ENCODE results near the gene PCDH15.

Gene PCDH15

DNA sequence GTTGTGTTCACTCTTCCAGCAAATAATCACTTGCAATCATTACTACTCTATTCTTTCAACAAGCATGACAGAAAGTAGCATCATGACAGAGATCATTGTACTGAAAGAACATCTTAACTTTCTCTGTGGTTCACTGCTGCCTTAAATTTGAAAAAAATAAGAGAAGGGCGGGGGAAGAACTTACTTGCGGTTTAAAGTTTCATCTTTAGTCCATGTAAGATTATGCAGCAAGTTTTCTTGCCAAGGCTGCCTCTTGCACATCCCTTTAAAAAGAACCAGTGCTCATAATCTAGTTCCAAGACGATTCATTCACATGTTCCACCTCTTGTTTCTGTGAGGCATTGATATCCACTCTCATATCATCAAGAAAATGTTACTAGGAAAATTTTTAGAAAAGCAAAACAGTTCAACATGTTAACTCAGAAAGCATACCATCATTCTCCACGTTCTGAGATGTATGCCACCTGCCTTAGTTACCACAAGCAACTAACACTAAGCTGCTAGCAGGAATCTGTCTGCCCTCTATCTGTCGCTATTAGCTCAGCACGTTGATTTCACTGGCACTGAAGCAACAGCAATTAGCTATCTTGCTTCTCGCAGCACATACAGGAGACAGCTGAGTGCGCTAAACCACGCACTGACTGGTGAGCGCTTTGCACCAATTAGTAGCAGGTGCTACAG lies at the start of gene PCDH15:
PCDH15 (minus strand) TSS at position 491 of the 681 bp plus-strand sequence. CDS start 136,969 bp downstream, outside the sequence.
- no peak for DNase-seq

DNA sequence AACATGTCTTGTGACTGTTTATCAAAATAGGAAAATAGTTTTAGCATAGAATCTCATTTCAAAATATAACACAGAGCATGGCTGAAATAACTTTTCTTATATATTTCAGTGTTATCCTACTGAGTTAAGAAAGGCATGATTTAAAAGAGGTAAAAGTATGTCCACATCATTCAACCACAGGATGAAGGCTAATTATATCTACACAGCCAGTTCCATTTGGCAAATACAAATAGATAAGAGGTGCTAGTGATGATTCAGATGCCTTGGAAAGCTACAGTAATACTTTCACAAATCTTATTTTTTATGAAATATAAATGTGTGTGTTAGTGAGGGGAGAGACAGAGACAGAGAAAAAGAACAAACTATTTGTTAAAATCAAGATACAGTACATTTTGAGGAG lies 42.9 kb upstream of the PCDH15 start:
- no peak for DNase-seq

GRCh38 chr10:54843085-54843646 lies 42.1 kb upstream of the PCDH15 start:
- DNase-seq, result no peak

GRCh38 chr10:54837479-54837878 lies 36.4 kb upstream of the PCDH15 start:
- no peak for DNase-seq

- no peak for DNase-seq
Observed at GRCh38 chr10:54833029-54833428, 32.0 kb upstream of the PCDH15 start.

DNA sequence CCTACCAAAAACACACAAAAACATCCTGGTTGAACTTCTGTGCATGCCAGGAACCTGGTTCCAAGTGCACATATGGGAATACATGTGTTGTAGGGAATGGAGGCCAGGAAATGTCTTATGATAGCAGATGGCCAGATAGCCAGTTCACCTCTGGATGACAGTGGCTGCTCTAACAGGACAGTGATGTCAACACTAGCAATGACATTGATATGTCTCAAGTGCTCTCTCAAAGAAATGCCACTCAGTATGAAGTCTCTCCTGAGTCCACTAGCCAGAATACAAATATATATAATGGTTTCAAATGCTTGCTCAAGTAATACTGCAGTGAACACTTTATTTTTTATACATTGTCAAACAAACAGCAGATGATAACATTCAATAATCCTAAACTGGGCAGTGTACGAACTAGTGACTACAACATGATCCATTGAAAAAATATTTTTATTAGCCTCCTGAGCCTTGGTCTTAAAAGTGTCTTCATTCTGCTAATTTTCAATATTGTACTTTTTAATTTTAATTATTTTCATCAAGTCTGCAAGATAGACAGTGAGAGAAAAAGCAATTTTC lies 26.0 kb upstream of the PCDH15 start:
- DNase-seq, result no peak

DNA sequence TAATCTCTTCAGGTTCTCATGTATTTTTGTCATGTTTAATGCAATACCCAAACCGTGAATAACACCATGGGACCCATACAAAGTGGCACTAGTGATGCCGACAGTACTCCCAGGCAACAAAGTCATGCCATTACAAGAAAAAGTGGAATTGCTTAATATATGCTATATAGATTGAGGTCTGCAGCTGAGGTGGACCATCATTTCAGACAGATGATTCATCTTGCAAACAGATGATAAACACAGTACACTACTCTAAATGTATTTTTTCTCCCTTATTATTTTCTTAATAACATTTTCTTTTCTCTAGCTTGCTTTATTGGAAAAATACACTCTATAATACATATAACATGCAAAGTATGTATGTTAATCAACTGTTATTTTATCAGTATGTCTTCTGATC lies 14.6 kb upstream of the PCDH15 start:
- no peak for DNase-seq

- DNase-seq, result no peak
Observed at GRCh38 chr10:54808186-54808935, 7.3 kb upstream of the PCDH15 start.

- DNase-seq, result no peak
Observed at GRCh38 chr10:54799506-54799905, 1.5 kb downstream of the PCDH15 start.

GRCh38 chr10:54797636-54798321 lies 3.3 kb downstream of the PCDH15 start:
- DNase-seq, result no peak

- no peak for DNase-seq
Observed at GRCh38 chr10:54796881-54797280, 4.2 kb downstream of the PCDH15 start.

DNA sequence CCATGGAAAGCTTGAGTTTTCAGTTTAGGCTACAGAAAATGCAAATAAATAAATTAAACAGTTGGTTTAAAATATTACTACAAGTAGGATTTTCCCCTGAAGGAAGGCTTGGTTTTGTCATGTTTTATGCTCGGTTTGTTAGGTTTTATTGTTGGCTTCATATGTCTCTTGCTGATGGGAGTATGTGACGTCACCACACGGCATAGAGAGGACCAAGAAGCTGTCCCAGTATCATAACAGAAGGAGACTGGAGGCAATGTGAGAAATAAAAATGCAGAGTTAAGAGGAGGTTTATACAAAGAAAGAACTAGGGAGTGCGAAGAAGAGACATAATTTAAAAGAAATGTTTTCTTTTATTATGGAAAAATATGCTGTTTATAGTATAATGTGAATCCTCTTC lies 24.4 kb downstream of the PCDH15 start:
- no peak for DNase-seq

GRCh38 chr10:54772468-54773122 lies 28.4 kb downstream of the PCDH15 start:
- DNase-seq, result no peak

- DNase-seq, result no peak
Observed at GRCh38 chr10:54769051-54769450, 32.0 kb downstream of the PCDH15 start.

DNA sequence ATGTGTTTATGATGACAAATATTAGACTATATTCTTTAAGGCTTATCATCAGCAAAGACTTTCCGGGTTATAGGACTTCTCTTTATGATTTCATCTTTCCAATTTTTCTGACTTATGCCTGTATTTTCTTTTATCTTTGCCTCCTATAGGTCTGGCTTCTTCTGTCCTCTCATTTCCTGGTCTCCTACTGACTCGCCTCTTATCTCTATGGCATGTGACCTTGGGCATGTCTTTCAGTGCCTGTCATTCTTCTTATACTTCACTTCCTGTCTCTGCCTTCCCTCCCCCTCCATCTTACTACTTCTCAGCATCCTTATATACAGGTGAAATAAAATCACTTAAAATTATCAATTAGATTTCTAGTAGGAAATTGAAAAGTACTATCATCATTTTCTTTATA lies 42.2 kb downstream of the PCDH15 start:
- DNase-seq, result no peak

- DNase-seq, result no peak
Observed at GRCh38 chr10:54749623-54750022, 51.4 kb downstream of the PCDH15 start.

GRCh38 chr10:54745436-54745835 lies 55.6 kb downstream of the PCDH15 start:
- no peak for DNase-seq

DNA sequence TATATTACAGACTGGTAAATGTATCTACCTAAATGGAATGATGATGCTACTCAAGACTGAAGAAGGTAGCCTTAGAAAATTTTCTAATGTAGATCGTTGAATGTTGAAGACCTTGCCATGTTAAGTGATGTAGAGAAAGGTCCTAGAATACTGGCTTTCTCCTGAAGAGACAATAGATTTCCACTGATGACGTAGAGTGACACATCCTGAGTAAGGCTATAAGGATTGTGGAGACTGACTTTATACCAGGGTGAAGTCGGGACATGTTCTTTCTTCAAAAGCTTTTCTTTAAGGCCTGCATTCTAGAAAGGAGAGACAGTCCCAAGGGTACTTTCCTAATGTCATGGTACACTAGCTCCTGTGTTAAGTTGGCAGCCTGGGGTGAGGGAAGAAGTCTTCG lies 58.6 kb downstream of the PCDH15 start:
- DNase-seq, result no peak

GRCh38 chr10:54728511-54728910 lies 72.5 kb downstream of the PCDH15 start:
- DNase-seq, result no peak

GRCh38 chr10:54722075-54722474 lies 79.0 kb downstream of the PCDH15 start:
- DNase-seq, result no peak

- no peak for DNase-seq
Observed at GRCh38 chr10:54710918-54711317, 90.1 kb downstream of the PCDH15 start.

GRCh38 chr10:54708591-54708990 lies 92.4 kb downstream of the PCDH15 start:
- DNase-seq, result no peak

GRCh38 chr10:54708021-54708420 lies 93.0 kb downstream of the PCDH15 start:
- no peak for DNase-seq
